Testis (tissue), 2 donors: Measurements from ENCODE around the gene LAMA5.

Experiments
- CTCF ChIP-seq, 3 experiments: fragments of 450-650 bp in 2 of 3; fragments of 200-600 bp in 1 of 3; sonication (generic) in 1 of 3; IDR thresholded peaks; one replicate each; pipeline ENCODE4 v1.5.1; 2016 to 2019; ENCODE audit warnings: antibody characterized with exemption in 3 of 3, mild to moderate bottlenecking in 2 of 3, moderate library complexity in 1 of 3
- POLR2A ChIP-seq: fragments of 450-650 bp; IDR thresholded peaks from one replicate; pipeline ENCODE4 v1.6.1; 2017; ENCODE audit warnings: antibody characterized with exemption, mild to moderate bottlenecking, moderate library complexity

GRCh38 chr20:62287759-62288534 lies 79.2 kb downstream of the LAMA5 start:
- TF ChIP-seq CTCF (IDR thresholded peaks at IDR 0.05) (no peak), POLR2A (no peak)
